Activated CD4-positive, alpha-beta memory T cell treated with anti-CD3 and anti-CD28 coated beads, Interleukin-2, amount 10 ng/mL, durations not matched to agents 7 days and 5 days (primary cell): ENCODE data around the gene DSG3. TPM values are rescaled to one million over a fixed set of nuclear protein-coding genes. Genes with fewer than 3 reads are reported as not detected.

Experiments
- CTCF ChIA-PET: fragments of 350-600 bp; sonication (Branson Sonifier 250); formaldehyde crosslinking; loops from one replicate; lab custom pipeline; 2021; ENCODE audit warnings: antibody characterized with exemption, inconsistent platforms; lab: Charles Lee
- POLR2A ChIA-PET: fragments of 350-600 bp; sonication (Branson Sonifier 250); formaldehyde crosslinking; loops from one replicate; lab custom pipeline; 2021; ENCODE audit warnings: antibody characterized with exemption; lab: Charles Lee
- DNase-seq: peaks from one replicate; pipeline ENCODE4 v3.0.0-alpha.2; 2020
- H3K27ac Mint-ChIP-seq: one replicate; pipeline ENCODE4 v1.8.0; 2021; ENCODE audit warnings: mild to moderate bottlenecking, mixed read lengths
- H3K27me3 Mint-ChIP-seq: one replicate; pipeline ENCODE4 v1.8.0; 2021; ENCODE audit warnings: mixed read lengths
- H3K36me3 Mint-ChIP-seq: one replicate; pipeline ENCODE4 v1.8.0; 2021; ENCODE audit warnings: low read depth, mixed read lengths
- H3K4me1 Mint-ChIP-seq: one replicate; pipeline ENCODE4 v1.8.0; 2021; ENCODE audit warnings: mixed read lengths
- H3K4me3 Mint-ChIP-seq: one replicate; pipeline ENCODE4 v1.8.0; 2021; ENCODE audit warnings: mild to moderate bottlenecking, mixed read lengths
- H3K9me3 Mint-ChIP-seq: one replicate; pipeline ENCODE4 v1.8.0; 2021; ENCODE audit warnings: mixed read lengths
- total RNA-seq, 2 experiments: library from RNA; stranded (reverse); gene quantifications; one replicate each; pipeline ENCODE4 v1.2.3, GENCODE V29; 2021

Gene DSG3
- total RNA-seq, 2 experiments from 2014 or later, result not detected

DNA sequence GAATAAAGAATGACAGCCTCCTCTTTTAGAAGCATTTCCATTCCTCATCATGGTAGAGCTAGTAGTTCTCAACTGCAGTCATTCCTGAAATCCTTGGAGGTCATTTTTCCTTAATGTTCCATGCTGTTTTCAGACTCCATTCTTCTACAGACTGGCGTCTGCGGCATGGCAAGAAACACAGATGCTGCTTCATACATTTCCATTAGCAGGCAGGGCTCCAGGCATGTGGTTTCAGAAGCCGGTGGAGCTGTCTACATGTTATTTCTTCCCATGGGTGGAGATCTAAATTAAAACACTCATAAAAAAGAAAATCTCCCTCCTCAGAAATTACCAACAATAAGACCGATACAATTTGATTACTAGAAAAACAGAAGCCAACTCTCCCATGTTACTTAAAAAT lies 6.0 kb upstream of the DSG3 start:
- Mint-ChIP-seq H3K36me3 (no peaks in the 10 kb centered on the region), H3K4me1 (no peaks in the 10 kb centered on the region), H3K9me3 (no peaks in the 10 kb centered on the region), H3K27me3 (no peaks in the 10 kb centered on the region), H3K4me3 (no peak overlapping the region), H3K27ac (no peak overlapping the region)
- DNase-seq, result no peak
- ChIA-PET POLR2A (no interaction called here), CTCF (no interaction called here)

DNA sequence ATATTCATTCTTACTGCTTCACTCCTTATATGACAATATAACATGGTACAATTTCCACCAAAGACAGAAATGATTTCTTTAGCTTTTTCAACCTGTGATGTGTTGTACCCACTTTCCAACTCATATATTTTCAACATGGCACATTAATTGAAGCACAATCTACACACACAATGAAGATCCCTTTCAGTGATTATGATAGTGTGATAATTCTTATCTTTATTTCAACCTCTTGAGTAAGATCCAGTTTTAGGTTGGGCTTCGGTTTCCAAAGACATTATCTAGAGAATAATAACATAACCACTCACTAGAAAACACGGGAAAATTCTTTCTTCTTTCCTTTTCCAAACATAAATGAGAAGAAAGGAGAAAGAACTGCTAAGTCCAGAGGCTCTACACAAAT lies 3.4 kb upstream of the DSG3 start:
- no peak for DNase-seq
- ChIA-PET CTCF (no interaction called here), POLR2A (no interaction called here)
- Mint-ChIP-seq H3K27me3 (no peaks in the 10 kb centered on the region), H3K9me3 (no peaks in the 10 kb centered on the region), H3K4me1 (no peaks in the 10 kb centered on the region), H3K4me3 (no peak overlapping the region), H3K27ac (no peak overlapping the region), H3K36me3 (no peaks in the 10 kb centered on the region)

DNA sequence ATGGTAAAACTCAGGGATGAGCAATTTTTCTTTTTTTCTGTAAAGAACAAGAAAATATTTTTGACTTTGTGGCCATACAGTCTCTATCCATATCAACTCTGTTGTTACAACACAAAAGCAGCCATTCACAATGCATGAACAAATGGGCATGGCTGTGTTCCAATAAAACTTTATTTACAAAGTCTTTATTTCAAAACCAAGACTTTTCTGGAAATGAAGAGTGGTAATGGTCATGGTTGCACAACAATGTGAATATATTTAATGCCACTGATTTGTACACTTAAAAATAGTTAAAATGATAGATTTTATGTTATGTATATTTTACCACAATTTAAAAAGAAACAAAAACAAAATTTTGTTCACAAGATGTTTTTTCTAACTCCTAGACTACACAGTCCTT lies 1.6 kb upstream of the DSG3 start:
- Mint-ChIP-seq H3K27me3 (no peaks in the 10 kb centered on the region), H3K36me3 (no peaks in the 10 kb centered on the region), H3K4me3 (no peak overlapping the region), H3K27ac (no peak overlapping the region), H3K4me1 (no peaks in the 10 kb centered on the region), H3K9me3 (no peaks in the 10 kb centered on the region)
- DNase-seq, result no peak
- ChIA-PET POLR2A (no interaction called here), CTCF (no interaction called here)

DNA sequence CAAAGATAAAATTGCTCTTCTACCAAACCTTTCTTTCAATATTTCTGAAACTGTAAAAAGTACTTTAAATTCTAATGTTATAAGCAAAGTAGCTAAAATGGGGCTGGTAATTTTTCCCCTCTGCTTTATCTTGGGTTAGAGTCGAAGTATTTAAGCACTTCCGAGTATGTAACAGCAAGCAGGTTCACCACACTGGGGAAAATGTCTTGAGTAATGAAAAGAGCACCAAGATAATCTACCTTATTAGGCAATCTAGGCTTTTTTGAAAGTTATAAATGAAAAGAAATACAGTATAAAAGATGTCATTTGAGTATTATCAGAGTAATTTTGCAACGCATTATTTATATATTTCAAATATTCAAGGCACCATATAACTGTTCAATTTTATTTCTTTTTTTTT lies 687 bp upstream of the DSG3 start:
- no peaks in the 10 kb centered on the region for H3K9me3 Mint-ChIP-seq
- H3K36me3 Mint-ChIP-seq, result no peaks in the 10 kb centered on the region
- ChIA-PET CTCF (no interaction called here), POLR2A (no interaction called here)
- H3K27ac Mint-ChIP-seq, result no peak overlapping the region
- no peak overlapping the region for H3K4me3 Mint-ChIP-seq
- H3K4me1 Mint-ChIP-seq, result no peaks in the 10 kb centered on the region
- DNase-seq, result no peak
- no peaks in the 10 kb centered on the region for H3K27me3 Mint-ChIP-seq

DNA sequence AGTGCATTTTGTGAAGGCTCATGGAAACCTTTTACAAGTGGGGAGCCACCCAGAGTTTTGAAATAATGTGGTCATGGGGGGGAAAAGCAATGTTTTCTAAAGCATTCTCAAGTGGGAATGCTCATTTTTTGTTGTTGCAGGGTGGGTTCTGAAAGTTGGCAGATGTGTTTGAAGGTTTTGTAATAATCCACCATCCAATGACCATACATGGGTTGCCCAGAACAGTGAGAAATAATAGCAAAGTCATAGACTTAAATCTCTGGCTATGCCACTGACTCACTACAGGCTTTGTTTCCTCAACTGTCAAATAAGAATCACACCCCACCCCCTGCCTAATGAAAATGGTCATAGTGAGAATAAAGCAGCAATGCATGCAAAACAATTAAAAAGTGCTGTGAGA lies 2.9 kb downstream of the DSG3 start:
- ChIA-PET CTCF (interaction anchor here (0.5 kb wide), 1 partner anchor 247 kb away, joined by 3 read pairs; no protein-coding TSS in a partner anchor), POLR2A (no interaction called here)
- H3K36me3 Mint-ChIP-seq, result no peaks in the 10 kb centered on the region
- H3K27me3 Mint-ChIP-seq, result no peaks in the 10 kb centered on the region
- H3K4me1 Mint-ChIP-seq, result no peaks in the 10 kb centered on the region
- H3K27ac Mint-ChIP-seq, result no peak overlapping the region
- H3K9me3 Mint-ChIP-seq, result no peaks in the 10 kb centered on the region
- H3K4me3 Mint-ChIP-seq, result no peak overlapping the region
- no peak for DNase-seq

DNA sequence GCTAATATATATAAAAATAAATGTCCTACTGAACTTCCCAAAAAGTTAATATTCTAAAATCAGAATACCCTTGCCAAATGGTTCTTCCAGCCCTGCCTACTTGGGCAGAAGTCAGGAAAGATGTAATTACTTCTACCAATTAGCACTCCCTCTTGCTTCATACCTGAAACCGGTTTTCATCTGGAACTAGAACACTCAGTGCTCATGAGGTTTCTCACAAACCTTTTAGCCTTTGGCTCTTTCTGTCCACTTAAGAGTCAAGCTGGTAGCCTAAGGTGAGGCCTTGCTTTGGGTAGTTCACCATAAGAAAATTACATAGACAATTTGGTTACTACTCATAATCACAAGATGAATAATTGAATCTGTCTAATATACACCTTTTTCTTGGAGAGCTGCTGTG lies 4.1 kb downstream of the DSG3 start:
- H3K9me3 Mint-ChIP-seq, result no peaks in the 10 kb centered on the region
- H3K27me3 Mint-ChIP-seq, result no peaks in the 10 kb centered on the region
- POLR2A ChIA-PET, result no interaction called here
- DNase-seq, result no peak
- H3K36me3 Mint-ChIP-seq, result no peaks in the 10 kb centered on the region
- CTCF ChIA-PET, result no interaction called here
- H3K4me1 Mint-ChIP-seq, result no peaks in the 10 kb centered on the region
- no peak overlapping the region for H3K27ac Mint-ChIP-seq
- H3K4me3 Mint-ChIP-seq, result no peak overlapping the region

DNA sequence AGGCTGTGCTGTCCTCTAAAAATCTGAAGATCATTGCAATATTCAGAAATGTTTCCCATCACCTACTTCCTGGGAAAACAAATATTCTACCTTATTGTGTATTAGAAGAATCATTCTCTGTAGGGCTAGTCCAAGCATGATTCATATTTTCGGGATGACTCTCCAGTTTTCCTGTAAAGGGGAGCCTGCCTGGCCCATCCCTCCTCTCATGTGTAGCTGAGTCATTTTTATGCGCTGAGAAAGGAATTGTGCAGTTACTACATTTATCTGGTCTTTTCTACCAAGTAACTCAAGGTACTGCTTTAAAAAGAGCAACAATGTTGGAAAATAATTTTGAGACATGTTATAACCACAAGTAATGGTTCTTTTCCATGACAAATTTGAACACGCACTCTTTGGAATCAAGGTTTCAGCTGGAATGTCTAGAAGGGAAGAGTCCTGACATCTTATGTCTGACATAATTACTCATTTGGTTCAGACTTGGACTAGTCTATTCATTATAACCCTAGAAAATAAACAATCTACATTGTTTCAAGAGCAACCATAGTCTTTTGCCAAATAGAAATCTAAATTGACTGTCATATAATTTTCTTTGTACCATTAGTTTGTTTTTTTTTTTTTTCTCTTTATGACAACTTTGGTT lies 6.6 kb downstream of the DSG3 start:
- no peak for DNase-seq
- H3K27me3 Mint-ChIP-seq, result no peaks in the 10 kb centered on the region
- H3K4me1 Mint-ChIP-seq, result no peaks in the 10 kb centered on the region
- POLR2A ChIA-PET, result no interaction called here
- H3K36me3 Mint-ChIP-seq, result no peaks in the 10 kb centered on the region
- no peak overlapping the region for H3K4me3 Mint-ChIP-seq
- H3K9me3 Mint-ChIP-seq, result no peaks in the 10 kb centered on the region
- H3K27ac Mint-ChIP-seq, result no peak overlapping the region
- CTCF ChIA-PET, result interaction anchor here (0.8 kb wide), 1 partner anchor 15 kb away, joined by 3 read pairs; no protein-coding TSS in a partner anchor

DNA sequence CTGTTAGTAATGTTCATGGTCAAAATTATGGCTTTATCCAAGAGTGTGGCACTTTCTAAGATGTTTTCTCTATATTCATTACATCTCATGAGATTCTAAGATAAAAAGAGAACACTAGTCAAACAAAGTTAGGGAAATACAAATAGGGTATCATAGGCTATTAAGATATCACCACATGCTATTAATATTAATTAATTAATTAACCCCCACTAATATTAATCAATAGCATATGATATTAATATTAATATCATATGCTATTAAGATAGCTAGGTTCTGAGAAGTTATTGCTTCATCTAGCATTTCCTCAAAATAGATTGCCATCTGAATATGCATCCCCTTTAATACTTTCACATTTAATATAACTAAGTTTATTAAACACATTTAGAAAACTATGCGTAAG lies 22.1 kb downstream of the DSG3 start:
- Mint-ChIP-seq H3K9me3 (no peaks in the 10 kb centered on the region), H3K36me3 (no peaks in the 10 kb centered on the region), H3K4me3 (no peak overlapping the region), H3K4me1 (no peaks in the 10 kb centered on the region), H3K27me3 (no peaks in the 10 kb centered on the region), H3K27ac (no peak overlapping the region)
- ChIA-PET CTCF (interaction anchor here (0.6 kb wide), 1 partner anchor 15 kb away, joined by 3 read pairs; no protein-coding TSS in a partner anchor), POLR2A (no interaction called here)
- DNase-seq, result no peak

DNA sequence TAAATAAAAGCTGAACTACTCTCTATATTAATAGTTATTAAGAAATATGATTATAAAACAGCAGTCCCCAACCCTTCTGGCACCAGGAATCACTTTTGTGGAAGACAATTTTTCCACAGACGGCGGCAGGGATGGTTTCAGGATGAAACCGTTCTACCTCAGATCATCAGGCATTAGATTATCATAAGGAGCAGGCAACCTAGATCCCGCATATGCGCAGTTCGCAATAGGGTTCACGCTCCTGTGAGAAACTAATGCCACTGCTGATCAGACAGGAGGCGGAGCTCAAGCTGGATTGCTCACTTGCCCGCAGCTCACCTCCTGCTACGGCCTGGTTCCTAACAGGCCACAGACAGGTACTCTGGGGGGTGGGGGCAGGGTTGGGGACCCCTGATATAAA lies 31.1 kb downstream of the DSG3 start:
- H3K36me3 Mint-ChIP-seq, result no peaks in the 10 kb centered on the region
- POLR2A ChIA-PET, result no interaction called here
- no peaks in the 10 kb centered on the region for H3K27me3 Mint-ChIP-seq
- CTCF ChIA-PET, result no interaction called here
- H3K9me3 Mint-ChIP-seq, result no peaks in the 10 kb centered on the region
- no peak overlapping the region for H3K4me3 Mint-ChIP-seq
- no peak overlapping the region for H3K27ac Mint-ChIP-seq
- H3K4me1 Mint-ChIP-seq, result no peaks in the 10 kb centered on the region
- DNase-seq, result no peak

DNA sequence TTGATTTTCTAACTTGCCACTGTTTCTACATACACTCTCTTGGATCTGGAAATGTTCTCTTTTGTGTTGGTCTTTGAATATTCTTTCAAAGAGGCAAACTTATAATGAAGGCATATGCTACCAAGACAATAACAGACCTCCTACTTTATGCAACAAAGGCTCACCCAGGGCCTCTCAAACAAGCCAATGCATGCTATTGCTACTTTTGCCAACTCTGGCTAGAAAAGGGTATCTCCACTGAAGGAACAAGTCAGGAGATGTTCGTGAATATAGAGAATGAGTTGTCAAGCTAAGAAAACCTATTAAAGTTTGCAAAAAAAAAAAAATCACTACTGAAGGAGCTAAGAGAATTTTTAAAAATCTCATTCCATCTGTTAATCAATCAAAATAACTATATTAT lies 34.5 kb downstream of the DSG3 start:
- DNase-seq, result no peak
- CTCF ChIA-PET, result no interaction called here
- Mint-ChIP-seq H3K27me3 (no peaks in the 10 kb centered on the region), H3K9me3 (no peaks in the 10 kb centered on the region), H3K36me3 (no peaks in the 10 kb centered on the region), H3K4me3 (no peak overlapping the region), H3K4me1 (no peaks in the 10 kb centered on the region), H3K27ac (no peak overlapping the region)
- POLR2A ChIA-PET, result no interaction called here

DNA sequence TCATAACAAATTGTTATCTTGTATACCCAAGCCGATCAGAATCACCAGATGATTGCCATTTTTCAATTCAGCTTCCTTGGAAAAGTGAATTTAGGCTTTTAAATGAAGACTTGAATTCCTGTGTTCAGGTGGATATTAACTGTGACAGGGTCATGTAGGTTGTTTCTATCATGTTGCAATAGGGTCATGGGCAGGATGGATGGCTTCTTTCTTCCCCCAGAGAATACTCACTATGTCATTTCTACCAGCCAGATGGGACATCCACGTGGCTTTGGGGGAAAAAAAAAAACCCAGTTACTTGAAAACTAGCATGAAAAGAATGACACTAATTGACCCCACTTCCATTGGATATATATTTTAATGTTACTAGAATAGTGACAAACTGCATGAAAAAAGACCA lies 35.9 kb downstream of the DSG3 start:
- CTCF ChIA-PET, result no interaction called here
- H3K27me3 Mint-ChIP-seq, result no peaks in the 10 kb centered on the region
- no peak for DNase-seq
- H3K9me3 Mint-ChIP-seq, result no peaks in the 10 kb centered on the region
- H3K4me3 Mint-ChIP-seq, result no peak overlapping the region
- no peaks in the 10 kb centered on the region for H3K4me1 Mint-ChIP-seq
- no peak overlapping the region for H3K27ac Mint-ChIP-seq
- POLR2A ChIA-PET, result no interaction called here
- no peaks in the 10 kb centered on the region for H3K36me3 Mint-ChIP-seq

DNA sequence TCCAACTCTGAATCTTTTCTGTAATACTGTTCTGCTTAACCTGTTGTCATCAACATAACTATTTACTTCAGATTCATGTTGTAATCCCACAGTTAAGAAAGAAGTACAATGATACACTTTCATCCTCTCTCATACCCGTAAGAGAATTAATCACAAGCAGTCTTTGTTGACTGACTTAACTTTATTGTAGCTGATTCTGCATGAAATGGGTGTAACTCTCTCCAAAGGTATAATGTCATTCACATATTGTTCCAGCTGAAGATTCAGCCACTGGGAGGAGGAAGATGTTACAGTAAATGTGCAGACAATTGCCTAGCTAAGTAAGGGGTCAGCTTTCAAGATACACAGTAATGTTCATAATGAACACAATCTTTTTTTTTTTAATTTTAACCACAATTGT lies 36.9 kb downstream of the DSG3 start:
- POLR2A ChIA-PET, result no interaction called here
- Mint-ChIP-seq H3K27ac (no peak overlapping the region), H3K4me1 (no peaks in the 10 kb centered on the region), H3K27me3 (no peaks in the 10 kb centered on the region), H3K4me3 (no peak overlapping the region), H3K36me3 (no peaks in the 10 kb centered on the region), H3K9me3 (no peaks in the 10 kb centered on the region)
- CTCF ChIA-PET, result no interaction called here
- no peak for DNase-seq

DNA sequence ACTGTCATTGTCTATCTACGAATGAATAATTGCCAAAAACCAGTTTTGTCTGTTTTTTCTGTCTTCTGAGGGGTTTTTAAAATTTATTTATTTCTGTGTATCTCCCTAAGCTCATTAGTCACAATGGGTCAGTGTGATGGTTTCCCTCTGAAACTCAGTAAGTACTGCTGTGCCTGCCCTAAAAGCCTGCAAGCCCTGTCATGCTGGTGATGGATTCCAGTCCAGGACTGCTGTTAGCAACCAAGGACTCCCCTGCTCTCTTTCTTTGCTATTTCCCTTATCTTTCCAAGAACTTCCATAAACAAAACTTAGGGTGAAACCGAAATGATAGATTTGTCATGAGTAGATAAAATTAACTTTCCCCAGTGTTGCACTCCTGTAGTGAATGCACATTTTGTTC lies 38.6 kb downstream of the DSG3 start:
- POLR2A ChIA-PET, result no interaction called here

DNA sequence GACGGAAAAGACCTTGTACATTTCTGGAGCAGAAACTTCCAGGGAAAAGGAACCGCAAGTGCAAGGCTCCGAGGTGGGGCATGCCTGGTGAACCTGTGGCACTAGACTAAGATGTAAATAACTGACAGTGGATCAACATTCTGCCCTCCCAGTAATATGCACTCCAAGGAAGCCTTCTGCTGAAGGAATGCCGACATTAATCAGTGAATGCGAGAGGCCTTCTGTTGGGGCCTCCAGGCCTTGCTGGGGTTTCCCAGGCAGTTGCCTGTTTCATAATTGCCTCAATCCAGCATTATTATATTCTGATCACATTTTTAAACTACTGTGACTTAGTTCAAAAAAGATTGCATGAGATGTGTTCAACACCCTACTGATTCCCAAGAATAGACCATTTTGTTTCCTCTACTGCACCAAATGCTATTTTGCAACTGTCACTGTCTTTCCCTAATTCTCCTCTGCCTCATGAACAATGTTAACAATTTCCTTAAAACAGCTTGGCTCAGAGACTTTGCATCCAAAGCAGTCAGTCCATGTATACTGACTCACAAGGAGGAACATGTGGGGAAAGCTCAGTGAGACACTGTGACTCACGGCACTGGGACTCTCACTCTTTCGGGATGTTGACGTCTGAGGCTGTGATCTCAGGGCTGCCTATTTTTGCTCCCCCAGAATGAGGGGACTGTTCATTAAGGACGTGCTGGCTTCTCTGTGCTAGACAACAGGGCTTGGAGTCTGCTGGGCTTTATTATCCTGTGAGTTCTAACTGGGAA lies 39.9 kb downstream of the DSG3 start:
- Mint-ChIP-seq H3K36me3 (no peaks in the 10 kb centered on the region), H3K9me3 (no peaks in the 10 kb centered on the region), H3K4me3 (no peak overlapping the region), H3K27ac (no peak overlapping the region), H3K4me1 (no peaks in the 10 kb centered on the region), H3K27me3 (no peaks in the 10 kb centered on the region)
- CTCF ChIA-PET, result no interaction called here
- POLR2A ChIA-PET, result no interaction called here
- no peak for DNase-seq

More for the DNA sequence above, 38.6 kb downstream of the DSG3 start:
- H3K4me1 Mint-ChIP-seq, result no peaks in the 10 kb centered on the region
- CTCF ChIA-PET, result no interaction called here
- H3K27me3 Mint-ChIP-seq, result no peaks in the 10 kb centered on the region
- no peaks in the 10 kb centered on the region for H3K9me3 Mint-ChIP-seq
- no peak overlapping the region for H3K27ac Mint-ChIP-seq
- no peaks in the 10 kb centered on the region for H3K36me3 Mint-ChIP-seq
- H3K4me3 Mint-ChIP-seq, result no peak overlapping the region
- DNase-seq, result no peak
